GM21360 (cell line): ENCODE data around the gene FBXL20.

Experiments
- ATAC-seq: cut with Tn5 transposase; IDR thresholded peaks from one replicate; pipeline ENCODE4 v1.9.1; 2021; ENCODE audit warnings: mild to moderate bottlenecking, moderate library complexity; ENCODE audit not compliant: unreplicated experiment

FBXL20 gene

GRCh38 chr17:39229274-39229913 lies 172.0 kb downstream of the FBXL20 start:
- no peak for ATAC-seq

- no peak for ATAC-seq
Observed at GRCh38 chr17:39227364-39227919, 174.0 kb downstream of the FBXL20 start.

DNA sequence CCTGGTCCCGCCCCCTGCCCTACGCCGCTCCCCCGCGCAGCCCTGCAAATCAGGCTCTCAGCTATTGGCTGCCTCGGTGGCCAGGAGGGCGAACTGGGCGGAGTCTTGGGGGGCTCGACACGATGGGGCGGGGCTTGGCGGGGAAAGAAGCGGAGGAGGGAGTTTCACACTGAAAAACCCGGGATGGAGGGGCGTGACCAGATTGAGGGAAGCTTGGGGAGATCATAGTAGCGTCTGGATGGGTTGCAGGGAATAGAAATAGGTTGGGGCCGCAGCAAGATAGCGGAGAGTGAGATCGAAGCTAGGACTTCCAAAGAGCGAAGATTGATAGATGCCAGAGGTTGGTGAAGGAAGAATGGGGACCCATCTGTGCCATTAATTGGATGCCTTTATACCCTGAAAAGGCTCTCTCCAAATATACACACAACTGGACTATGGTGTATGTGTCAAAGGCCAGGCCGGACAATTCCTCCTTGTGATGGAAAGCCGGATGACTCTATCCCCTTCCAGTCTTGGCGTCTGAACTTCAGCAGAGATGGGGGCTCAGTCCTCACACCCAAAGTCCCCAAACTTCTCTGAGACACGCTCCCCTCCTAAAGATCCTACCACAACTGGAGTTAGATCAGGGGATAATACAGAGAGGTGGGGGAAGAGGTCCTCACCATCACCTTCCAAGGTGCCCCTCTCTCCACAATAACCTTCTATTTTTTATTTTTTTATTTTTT lies 175.3 kb downstream of the FBXL20 start:
- ATAC-seq, result no peak

DNA sequence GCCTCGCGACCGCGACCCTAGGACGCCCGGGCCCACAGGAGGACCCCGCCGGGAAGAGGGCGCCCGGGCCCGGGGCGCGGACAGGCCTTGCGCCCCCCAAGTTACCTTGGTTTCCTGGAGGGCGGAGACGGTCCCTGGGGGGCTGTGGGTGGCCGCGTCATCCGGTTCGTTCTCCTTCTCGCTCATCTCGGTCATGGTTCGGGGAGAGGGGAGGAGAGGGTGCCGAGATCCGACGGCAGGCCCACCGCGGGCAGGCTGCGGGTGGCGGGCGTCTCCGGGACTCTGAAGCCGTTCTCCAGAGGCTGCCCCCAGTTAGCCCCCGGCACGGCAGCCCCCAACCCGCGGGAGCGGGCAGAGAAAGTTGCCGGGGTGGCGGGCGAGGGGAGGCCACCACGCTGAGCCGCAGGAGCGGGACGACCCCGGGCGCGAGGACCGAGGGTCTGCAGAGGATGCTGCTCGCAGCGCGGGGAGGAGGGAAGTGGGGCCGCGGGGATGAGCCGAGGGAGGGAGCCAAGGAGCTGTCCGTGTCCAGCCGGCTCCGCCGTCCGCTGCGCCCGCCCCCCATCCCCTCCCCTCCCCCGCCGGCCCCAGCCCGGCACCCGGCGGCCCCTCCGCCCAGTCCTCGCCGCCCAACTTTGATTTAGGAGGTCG lies 176.0 kb downstream of the FBXL20 start, which contains the start of gene STAC2:
Gene STAC2 (minus strand): TSS at position 638 of the 651 bp plus-strand sequence. CDS start 443 bp downstream, at position 195.
- ATAC-seq, result no peak

GRCh38 chr17:39224778-39225307 lies 176.6 kb downstream of the FBXL20 start:
- no peak for ATAC-seq

DNA sequence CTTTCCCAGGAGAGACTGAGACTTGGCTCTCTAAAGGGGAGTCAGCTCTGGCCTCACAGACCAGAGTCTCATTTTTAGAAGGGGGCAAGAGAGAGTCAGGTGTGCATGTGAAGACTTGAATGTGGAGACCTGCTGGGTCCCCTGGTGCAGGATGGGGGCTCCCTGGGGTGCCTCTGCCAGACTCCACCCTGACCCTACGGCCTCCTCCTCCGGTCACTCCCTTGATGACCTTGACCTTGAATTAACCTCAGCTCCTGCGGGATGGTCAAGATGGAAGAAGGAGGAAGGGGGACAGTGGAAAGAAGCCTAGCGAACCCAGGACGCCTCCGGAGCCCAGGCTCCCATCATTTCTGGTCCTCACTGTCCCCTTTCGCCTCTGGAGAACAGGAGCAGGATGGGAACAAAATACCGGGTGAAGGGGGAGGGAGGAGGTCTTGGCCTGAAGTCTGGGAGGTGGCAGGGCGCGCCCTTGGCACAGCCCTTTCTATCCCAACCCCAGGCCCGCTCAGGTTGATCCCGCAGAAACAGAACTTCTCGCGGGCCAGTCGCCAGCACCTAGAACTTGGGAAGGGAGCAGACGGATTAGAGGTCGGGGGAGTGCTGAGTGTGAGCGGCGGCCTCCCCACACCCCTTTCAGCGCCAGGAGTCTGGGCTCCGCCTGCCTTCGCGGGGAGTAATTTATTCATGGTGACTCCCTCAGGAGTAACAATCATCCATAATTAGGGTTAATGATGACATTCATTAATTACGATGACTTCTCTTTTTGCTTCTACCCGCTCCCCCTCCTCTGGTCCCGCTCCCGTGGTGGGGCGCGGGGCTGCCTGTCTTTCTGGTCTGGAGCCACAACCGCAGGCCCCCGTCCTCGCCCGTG lies 177.3 kb downstream of the FBXL20 start:
- ATAC-seq, result no peak

- no peak for ATAC-seq
Observed at GRCh38 chr17:39222866-39223834, 178.3 kb downstream of the FBXL20 start.

- ATAC-seq, result no peak
Observed at GRCh38 chr17:39222151-39222550, 179.3 kb downstream of the FBXL20 start.

DNA sequence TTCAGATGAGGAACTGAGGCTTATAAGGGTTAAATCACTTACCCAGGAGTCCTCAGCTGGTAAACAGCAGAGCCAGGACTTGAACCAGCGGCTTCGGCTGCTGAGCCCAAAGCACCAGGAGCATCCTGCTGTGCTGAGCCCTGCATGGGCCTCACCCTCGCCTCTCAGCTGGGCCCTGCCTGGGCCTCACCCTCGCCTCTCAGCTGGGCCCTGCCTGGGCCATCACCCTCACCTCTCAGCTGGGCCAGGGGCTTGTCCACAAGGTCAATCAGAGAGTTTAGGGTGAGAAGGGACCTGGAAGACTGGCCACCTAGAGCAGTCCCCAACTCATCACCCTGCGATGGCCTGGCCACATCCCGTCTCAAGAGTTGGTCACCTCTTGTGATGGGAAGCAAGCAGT lies 179.9 kb downstream of the FBXL20 start:
- no peak for ATAC-seq

GRCh38 chr17:39219647-39220154 lies 181.7 kb downstream of the FBXL20 start:
- no peak for ATAC-seq

GRCh38 chr17:39218906-39219305 lies 182.5 kb downstream of the FBXL20 start:
- no peak for ATAC-seq

DNA sequence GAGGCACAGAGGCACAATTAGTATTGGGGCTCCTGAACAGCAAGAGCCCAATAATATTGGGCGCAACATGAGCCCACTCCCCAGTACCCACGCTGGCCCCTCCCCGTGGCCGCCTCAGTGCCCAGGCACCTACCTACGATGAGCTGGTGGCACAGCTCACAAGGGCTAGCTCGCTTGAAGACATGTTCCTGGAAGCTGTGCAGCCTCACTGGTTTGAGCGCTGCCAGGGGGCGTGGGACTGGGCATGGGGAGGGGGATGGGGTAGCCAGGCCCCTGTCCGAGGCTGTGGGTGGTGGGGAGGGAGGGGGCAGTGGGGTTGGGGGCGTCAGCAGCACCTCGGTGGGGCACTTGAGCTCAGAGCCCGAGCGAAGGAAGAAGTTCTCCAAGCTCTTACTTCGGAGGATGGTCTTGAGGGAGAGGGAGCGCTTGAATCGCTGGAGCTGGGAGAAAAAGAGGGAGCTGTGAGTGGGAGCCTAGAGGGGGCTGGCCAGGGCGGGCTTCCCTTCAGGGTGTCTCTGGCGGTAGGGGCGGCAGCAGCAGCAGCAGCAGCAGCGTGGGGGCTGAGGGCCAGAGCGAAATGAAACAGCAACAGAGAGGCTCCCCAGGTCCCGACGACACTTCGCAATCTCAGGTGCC lies 183.6 kb downstream of the FBXL20 start:
- ATAC-seq, result no peak

DNA sequence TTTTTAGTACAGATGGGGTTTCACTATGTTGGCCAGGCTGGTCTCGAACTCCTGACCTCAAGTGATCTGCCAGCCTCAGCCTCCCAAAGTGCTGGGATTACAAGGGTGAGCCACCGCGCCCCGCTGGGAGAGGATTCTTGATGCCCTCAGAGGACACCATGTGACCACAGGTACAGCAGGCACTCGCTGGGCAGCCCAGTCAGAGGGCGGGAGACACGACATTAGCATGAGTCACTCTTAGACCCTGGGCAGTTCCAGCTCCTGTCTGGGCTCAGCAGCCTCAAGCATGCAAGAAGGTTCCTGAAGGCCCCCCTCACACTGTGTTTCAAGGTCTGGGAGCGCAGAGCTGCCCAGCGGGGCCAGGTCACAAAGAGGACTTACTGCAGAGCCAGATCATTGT lies 187.6 kb downstream of the FBXL20 start:
- no peak for ATAC-seq

- ATAC-seq, result no peak
Observed at GRCh38 chr17:39212841-39213480, 188.5 kb downstream of the FBXL20 start.

DNA sequence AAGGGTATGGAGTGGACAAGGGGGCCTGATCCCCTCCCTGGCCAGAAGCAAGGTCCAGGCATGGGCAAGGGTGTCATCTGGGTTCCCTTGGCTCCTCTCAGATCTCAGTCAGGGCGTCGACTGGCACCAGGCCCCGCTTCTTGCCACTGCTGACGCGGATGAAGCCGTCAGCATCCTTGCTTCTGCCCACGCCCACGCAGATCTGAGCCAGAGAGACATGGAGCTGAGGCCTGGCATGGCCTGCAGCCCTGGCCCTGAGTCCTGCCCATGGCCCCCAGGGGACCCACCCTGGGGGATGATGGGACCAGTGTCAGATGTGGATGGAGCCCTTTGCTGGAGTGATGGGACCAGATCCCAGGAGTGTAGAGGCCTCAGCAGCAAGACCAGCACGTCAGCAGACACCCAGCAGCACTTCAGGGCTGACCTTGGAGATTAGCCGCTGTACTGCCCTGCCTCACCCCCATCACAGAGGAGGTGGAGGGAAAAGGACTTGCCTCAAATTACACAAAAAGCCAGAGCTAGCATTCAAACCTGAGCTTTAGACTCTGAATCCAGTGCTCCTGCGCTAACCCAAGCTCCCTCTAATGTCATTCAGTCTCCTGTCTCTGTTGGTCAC lies 189.1 kb downstream of the FBXL20 start:
- ATAC-seq, result no peak

DNA sequence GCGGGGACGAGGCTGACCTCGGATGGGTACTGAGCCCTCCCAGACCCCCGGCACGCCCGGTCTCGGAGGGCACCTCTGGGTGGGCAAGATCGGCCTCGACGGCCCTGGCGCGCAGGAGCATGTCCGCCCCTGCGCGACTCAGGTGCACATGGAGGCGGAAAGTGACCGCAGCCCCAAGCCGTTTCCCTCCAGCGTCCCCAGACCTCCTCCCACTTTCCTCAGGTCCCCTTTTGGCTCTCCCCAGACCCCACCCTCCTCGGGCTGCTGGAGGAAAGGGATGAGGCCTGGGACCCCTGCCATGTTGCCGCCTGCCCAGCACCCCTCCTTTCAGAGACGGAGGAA lies 191.4 kb downstream of the FBXL20 start:
- ATAC-seq, result no peak

- ATAC-seq, result peak; percentile 38
Observed at GRCh38 chr17:39209317-39210092, 191.9 kb downstream of the FBXL20 start.
